ENCODE data around the gene ATOH8.

Gene ATOH8

GRCh38 chr2:85779641-85780315 is 26.0 kb downstream of the ATOH8 start:
- no peaks in the 10 kb centered on the region for H3K4me1 ChIP-seq (ENCODE audit: low read depth, poor library complexity, severe bottlenecking)
- H3K27ac ChIP-seq = no peak overlapping the region
- no peak overlapping the region for H3K4me2 ChIP-seq
- no peak overlapping the region for H3K4me3 ChIP-seq (IDR thresholded peaks at IDR 0.05; ENCODE audit: insufficient read depth, low read depth, low read length)
- no peaks in the 10 kb centered on the region for H4K20me1 ChIP-seq (ENCODE audit: insufficient read depth)
- 0 out of 2 replicates have a peak, but pooled peaks cover under 1% of the 10 kb centered on the region for H3K27me3 ChIP-seq (ENCODE audit: insufficient read depth, low read depth)
- no peak overlapping the region for H2AFZ ChIP-seq (ENCODE audit: low read depth)
- H3K9ac ChIP-seq = no peak overlapping the region
- no peaks in the 10 kb centered on the region for H3K36me3 ChIP-seq (ENCODE audit: insufficient read depth)
- no peaks in the 10 kb centered on the region for H3K79me2 ChIP-seq (ENCODE audit: insufficient read depth, low read depth)
- TF ChIP-seq, protein P1, sequence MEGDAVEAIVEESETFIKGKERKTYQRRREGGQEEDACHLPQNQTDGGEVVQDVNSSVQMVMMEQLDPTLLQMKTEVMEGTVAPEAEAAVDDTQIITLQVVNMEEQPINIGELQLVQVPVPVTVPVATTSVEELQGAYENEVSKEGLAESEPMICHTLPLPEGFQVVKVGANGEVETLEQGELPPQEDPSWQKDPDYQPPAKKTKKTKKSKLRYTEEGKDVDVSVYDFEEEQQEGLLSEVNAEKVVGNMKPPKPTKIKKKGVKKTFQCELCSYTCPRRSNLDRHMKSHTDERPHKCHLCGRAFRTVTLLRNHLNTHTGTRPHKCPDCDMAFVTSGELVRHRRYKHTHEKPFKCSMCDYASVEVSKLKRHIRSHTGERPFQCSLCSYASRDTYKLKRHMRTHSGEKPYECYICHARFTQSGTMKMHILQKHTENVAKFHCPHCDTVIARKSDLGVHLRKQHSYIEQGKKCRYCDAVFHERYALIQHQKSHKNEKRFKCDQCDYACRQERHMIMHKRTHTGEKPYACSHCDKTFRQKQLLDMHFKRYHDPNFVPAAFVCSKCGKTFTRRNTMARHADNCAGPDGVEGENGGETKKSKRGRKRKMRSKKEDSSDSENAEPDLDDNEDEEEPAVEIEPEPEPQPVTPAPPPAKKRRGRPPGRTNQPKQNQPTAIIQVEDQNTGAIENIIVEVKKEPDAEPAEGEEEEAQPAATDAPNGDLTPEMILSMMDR (conservative IDR thresholded peaks at IDR 0.05; ENCODE audit: low read depth, low read length) = no peak

GRCh38 chr2:85780316-85781012 is 26.7 kb downstream of the ATOH8 start:
- Histone ChIP-seq H3K79me2 (ENCODE audit: insufficient read depth, low read depth) (no peaks in the 10 kb centered on the region), H3K27me3 (ENCODE audit: insufficient read depth, low read depth) (no peaks in the 10 kb centered on the region; the same call in 1 of the 2 replicates), H3K4me2 (no peak overlapping the region), H3K9ac (no peak overlapping the region), H3K4me3 (IDR thresholded peaks at IDR 0.05; ENCODE audit: insufficient read depth, low read depth, low read length) (no peak overlapping the region), H2AFZ (ENCODE audit: low read depth) (no peak overlapping the region), H4K20me1 (ENCODE audit: insufficient read depth) (no peaks in the 10 kb centered on the region), H3K27ac (no peak overlapping the region), H3K4me1 (ENCODE audit: low read depth, poor library complexity, severe bottlenecking) (no peaks in the 10 kb centered on the region), H3K36me3 (ENCODE audit: insufficient read depth) (no peaks in the 10 kb centered on the region)
- TF ChIP-seq, protein P1 (conservative IDR thresholded peaks at IDR 0.05; ENCODE audit: low read depth, low read length) = no peak

DNA sequence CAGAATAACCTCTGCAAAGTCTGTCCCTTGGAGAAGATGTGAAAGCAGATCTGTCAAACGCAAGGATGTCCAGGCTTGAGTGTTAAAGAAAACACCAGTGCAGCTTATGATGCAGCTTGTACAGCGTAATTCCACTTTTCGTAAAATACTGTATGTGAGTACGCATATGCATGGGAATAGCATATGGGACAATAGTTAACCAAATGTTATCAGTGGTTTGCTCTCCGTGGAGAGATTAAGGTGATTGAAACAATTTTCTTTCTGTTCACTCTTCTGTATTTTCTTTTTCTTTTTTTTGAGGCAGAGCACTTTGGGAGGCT is 27.2 kb downstream of the ATOH8 start:
- H3K4me2 ChIP-seq = no peak overlapping the region
- no peaks in the 10 kb centered on the region for H3K79me2 ChIP-seq (ENCODE audit: insufficient read depth, low read depth)
- H3K27me3 ChIP-seq (ENCODE audit: insufficient read depth, low read depth) = no peaks in the 10 kb centered on the region; the same call in 1 of the 2 replicates
- no peaks in the 10 kb centered on the region for H3K4me1 ChIP-seq (ENCODE audit: low read depth, poor library complexity, severe bottlenecking)
- H3K9ac ChIP-seq = no peak overlapping the region
- H2AFZ ChIP-seq (ENCODE audit: low read depth) = no peak overlapping the region
- no peak overlapping the region for H3K4me3 ChIP-seq (IDR thresholded peaks at IDR 0.05; ENCODE audit: insufficient read depth, low read depth, low read length)
- no peaks in the 10 kb centered on the region for H4K20me1 ChIP-seq (ENCODE audit: insufficient read depth)
- no peaks in the 10 kb centered on the region for H3K36me3 ChIP-seq (ENCODE audit: insufficient read depth)
- TF ChIP-seq, protein P1 (conservative IDR thresholded peaks at IDR 0.05; ENCODE audit: low read depth, low read length) = no peak
- no peak overlapping the region for H3K27ac ChIP-seq

GRCh38 chr2:85783796-85784195 is 30.0 kb downstream of the ATOH8 start:
- H3K4me2 ChIP-seq = no peak overlapping the region
- no peak overlapping the region for H3K9ac ChIP-seq
- no peak overlapping the region for H2AFZ ChIP-seq (ENCODE audit: low read depth)
- H3K36me3 ChIP-seq (ENCODE audit: insufficient read depth) = no peaks in the 10 kb centered on the region
- no peaks in the 10 kb centered on the region; the same call in 1 of the 2 replicates for H3K27me3 ChIP-seq (ENCODE audit: insufficient read depth, low read depth)
- H3K79me2 ChIP-seq (ENCODE audit: insufficient read depth, low read depth) = no peaks in the 10 kb centered on the region
- no peaks in the 10 kb centered on the region for H3K4me1 ChIP-seq (ENCODE audit: low read depth, poor library complexity, severe bottlenecking)
- H4K20me1 ChIP-seq (ENCODE audit: insufficient read depth) = no peaks in the 10 kb centered on the region
- H3K4me3 ChIP-seq (IDR thresholded peaks at IDR 0.05; ENCODE audit: insufficient read depth, low read depth, low read length) = no peak overlapping the region
- TF ChIP-seq, protein P1 (conservative IDR thresholded peaks at IDR 0.05; ENCODE audit: low read depth, low read length) = no peak
- no peak overlapping the region for H3K27ac ChIP-seq

Data from KMS-11 (cell line).